IMR-90 (cell line): Measurements from ENCODE around the gene SNRPD2. TPM values are rescaled to one million over a fixed set of nuclear protein-coding genes. Genes with fewer than 3 reads are reported as not detected.

Source experiments
- ATAC-seq: fragments of 200-7000 bp; cut with Tn5 transposase; 2 replicates; pipeline ENCODE4 v1.9.1; 2020; ENCODE audit warnings: low read depth, mild to moderate bottlenecking, moderate library complexity
- BruUV-seq: library from RNA; stranded (reverse); fragments of 400-500 nt; replicated peaks from 2 replicates; lab custom pipeline; 2021; lab: Mats Ljungman, UMichigan
- CTCF ChIA-PET: fragments of 300-600 bp; formaldehyde crosslinking; extraction: SDS; loops from one replicate; lab custom pipeline; 2021; ENCODE audit warnings: antibody characterized with exemption; lab: Yijun Ruan, JAX
- POLR2A ChIA-PET: fragments of 300-600 bp; sonication (Branson Sonifier 250); formaldehyde crosslinking; loops from one replicate; lab custom pipeline; 2022; ENCODE audit warnings: antibody characterized with exemption; ENCODE audit not compliant: unreplicated experiment; lab: Charles Lee
- DNase-seq: peaks from one replicate; pipeline ENCODE4 v3.0.0; 2013
- H2AFZ ChIP-seq: replicated peaks from 2 replicates; pipeline ENCODE3; 2013; ENCODE audit warnings: low read length, mild to moderate bottlenecking; ENCODE audit not compliant: poor library complexity
- H2AK5ac ChIP-seq: 2 replicates; pipeline ENCODE4 v1.6.1; 2013; ENCODE audit warnings: low read depth, low read length, inconsistent platforms
- H2AK9ac ChIP-seq: replicated peaks from 2 replicates; pipeline ENCODE3; 2013; ENCODE audit warnings: mild to moderate bottlenecking, low read depth, low read length, moderate library complexity; ENCODE audit not compliant: poor library complexity
- H2BK120ac ChIP-seq: 2 replicates; pipeline ENCODE4 v1.6.1; 2013; ENCODE audit warnings: low read depth, low read length, inconsistent platforms
- H2BK15ac ChIP-seq: 3 replicates; pipeline ENCODE4 v1.6.1; 2013; ENCODE audit warnings: low read depth, low read length, inconsistent platforms
- H2BK20ac ChIP-seq: 2 replicates; pipeline ENCODE4 v1.6.1; 2013; ENCODE audit warnings: low read depth, mild to moderate bottlenecking, inconsistent platforms, low read length, moderate library complexity
- H2BK5ac ChIP-seq: 2 replicates; pipeline ENCODE4 v1.6.1; 2013; ENCODE audit warnings: mild to moderate bottlenecking, low read depth, low read length, inconsistent platforms; ENCODE audit not compliant: poor library complexity, severe bottlenecking
- H3K14ac ChIP-seq: replicated peaks from 2 replicates; pipeline ENCODE4 v1.6.1; 2013; ENCODE audit warnings: low read depth, low read length, inconsistent platforms
- H3K18ac ChIP-seq: 2 replicates; pipeline ENCODE4 v1.6.1; 2013; ENCODE audit warnings: low read depth, low read length, control low read depth
- H3K23ac ChIP-seq: 2 replicates; pipeline ENCODE4 v1.6.1; 2013; ENCODE audit warnings: low read depth, low read length, inconsistent platforms
- H3K27ac ChIP-seq: 2 replicates; pipeline ENCODE4 v1.5.1; 2013; ENCODE audit warnings: mild to moderate bottlenecking, control low read depth, low read length; ENCODE audit not compliant: insufficient read depth
- H3K27me3 ChIP-seq: 2 replicates; pipeline ENCODE4 v1.6.1; 2013; ENCODE audit warnings: low read length; ENCODE audit not compliant: control insufficient read depth, insufficient read depth
- H3K36me3 ChIP-seq: 2 replicates; pipeline ENCODE4 v1.6.1; 2013; ENCODE audit warnings: low read length, mixed read lengths; ENCODE audit not compliant: control insufficient read depth, insufficient read depth
- H3K4ac ChIP-seq: 2 replicates; pipeline ENCODE4 v1.6.1; 2013; ENCODE audit warnings: low read depth, low read length, inconsistent platforms
- H3K4me1 ChIP-seq: 2 replicates; pipeline ENCODE4 v1.6.1; 2013; ENCODE audit warnings: low read length, mixed read lengths; ENCODE audit not compliant: control insufficient read depth, insufficient read depth
- H3K4me2 ChIP-seq: 2 replicates; pipeline ENCODE4 v1.6.1; 2013; ENCODE audit warnings: low read depth, mild to moderate bottlenecking, control low read depth, low read length, moderate library complexity
- H3K4me3 ChIP-seq: 2 replicates; pipeline ENCODE4 v1.5.1; 2013; ENCODE audit warnings: low read depth, mild to moderate bottlenecking, control low read depth, low read length, moderate library complexity; ENCODE audit not compliant: insufficient read depth
- H3K56ac ChIP-seq: 2 replicates; pipeline ENCODE4 v1.6.1; 2013; ENCODE audit warnings: low read length, inconsistent platforms; ENCODE audit not compliant: insufficient read depth; ENCODE audit errors: extremely low read depth
- H3K79me1 ChIP-seq, 2 experiments: 2 replicates each; pipeline ENCODE4 v1.6.1; 2013; ENCODE audit warnings: low read length in 2 of 2, inconsistent platforms in 1 of 2, low read depth in 1 of 2
- H3K9ac ChIP-seq: 2 replicates; pipeline ENCODE4 v1.6.1; 2013; ENCODE audit warnings: low read depth, low read length, control low read depth
- H3K9me1 ChIP-seq: 2 replicates; pipeline ENCODE4 v1.6.1; 2013; ENCODE audit warnings: low read length, inconsistent platforms; ENCODE audit not compliant: insufficient read depth
- H3K9me3 ChIP-seq: 2 replicates; pipeline ENCODE4 v1.6.1; 2013; ENCODE audit warnings: low read length; ENCODE audit not compliant: control insufficient read depth, insufficient read depth
- H4K20me1 ChIP-seq: 2 replicates; pipeline ENCODE4 v1.6.1; 2013; ENCODE audit warnings: low read length, inconsistent platforms; ENCODE audit not compliant: insufficient read depth
- H4K5ac ChIP-seq: 2 replicates; pipeline ENCODE4 v1.6.1; 2013; ENCODE audit warnings: mild to moderate bottlenecking, low read depth, low read length, control low read depth
- H4K8ac ChIP-seq, 2 experiments: 2 replicates each; pipeline ENCODE4 v1.6.1; 2013; ENCODE audit warnings: low read depth in 2 of 2, low read length in 2 of 2, control low read depth in 1 of 2, inconsistent platforms in 1 of 2
- H4K91ac ChIP-seq: 2 replicates; pipeline ENCODE4 v1.6.1; 2013; ENCODE audit warnings: low read depth, low read length, inconsistent platforms; ENCODE audit not compliant: insufficient read depth
- CEBPB ChIP-seq: IDR thresholded peaks from 2 replicates; pipeline ENCODE4 v1.6.1; 2012; ENCODE audit warnings: low read depth, low read length, improper control_type of control experiment
- MAFK ChIP-seq: IDR thresholded peaks from 2 replicates; pipeline ENCODE4 v1.6.1; 2012; ENCODE audit warnings: low read depth, low read length, improper control_type of control experiment
- NFE2L2 ChIP-seq: fragments of 150-350 bp; IDR thresholded peaks from 2 replicates; pipeline ENCODE4 v1.6.1; 2016; ENCODE audit warnings: low read depth, mild to moderate bottlenecking, low read length
- RFX5 ChIP-seq: IDR thresholded peaks from 2 replicates; pipeline ENCODE4 v1.8.0; 2012; ENCODE audit warnings: low read depth, mild to moderate bottlenecking, low read length, moderate library complexity
- SMC3 ChIP-seq: fragments of 150-350 bp; IDR thresholded peaks from 2 replicates; pipeline ENCODE4 v1.6.1; 2016; ENCODE audit warnings: low read depth, mild to moderate bottlenecking, antibody characterized with exemption, low read length, moderate library complexity
- WGBS, 2 experiments: methylation state at CpG; one replicate each; pipeline versions ENCODE4 v1.1.5 to v1.1.7; 2013; ENCODE audit warnings: missing lambda C conversion rate in 2 of 2; ENCODE audit not compliant: insufficient read length in 1 of 2; ENCODE audit errors: extremely low coverage in 2 of 2; 5-methylcytosine and 5-hydroxymethylcytosine counted together
- dilution Hi-C: fragments of 300-500 bp; cut with HindIII; formaldehyde crosslinking; loops from one replicate; pipeline ENCODE4 v1.14.3; 2018; ENCODE audit warnings: low sequenced_read_pairs; ENCODE audit not compliant: unreplicated experiment
- in situ Hi-C: fragments of 300-500 bp; cut with MboI; formaldehyde crosslinking; loops from 3 replicates; pipeline ENCODE4 v1.14.3; 2019; ENCODE audit warnings: low sequenced_read_pairs, inconsistent platforms, mixed read lengths
- intact Hi-C: fragments of 100-400 bp; cut with micrococcal nuclease; formaldehyde crosslinking; loops from 2 replicates; pipeline ENCODE4 v1.10.0; 2022
- polyA plus RNA-seq, 3 experiments: library from polyadenylated mRNA; depleted of rRNA; stranded (reverse); fragments of >200 nt; gene quantifications; 2 replicates each; pipeline ENCODE4 v1.2.3, GENCODE V29; 2012; ENCODE audit warnings: low replicate concordance in 1 of 3
- total RNA-seq: library from RNA; depleted of rRNA; stranded (reverse); fragments of >200 nt; gene quantifications from 2 replicates; pipeline ENCODE4 v1.2.3, GENCODE V29; 2012
- TF ChIP-seq, protein P1 (sequence below): fragments of 150-350 bp; IDR thresholded peaks from 2 replicates; pipeline ENCODE4 v1.6.1; 2017; ENCODE audit warnings: mild to moderate bottlenecking, antibody characterized with exemption, low read length, low read depth

Gene SNRPD2
- total and polyA plus RNA-seq, 2 of the 4 experiments (the other 2 are of a cell fraction): 587 to 877 TPM

DNA sequence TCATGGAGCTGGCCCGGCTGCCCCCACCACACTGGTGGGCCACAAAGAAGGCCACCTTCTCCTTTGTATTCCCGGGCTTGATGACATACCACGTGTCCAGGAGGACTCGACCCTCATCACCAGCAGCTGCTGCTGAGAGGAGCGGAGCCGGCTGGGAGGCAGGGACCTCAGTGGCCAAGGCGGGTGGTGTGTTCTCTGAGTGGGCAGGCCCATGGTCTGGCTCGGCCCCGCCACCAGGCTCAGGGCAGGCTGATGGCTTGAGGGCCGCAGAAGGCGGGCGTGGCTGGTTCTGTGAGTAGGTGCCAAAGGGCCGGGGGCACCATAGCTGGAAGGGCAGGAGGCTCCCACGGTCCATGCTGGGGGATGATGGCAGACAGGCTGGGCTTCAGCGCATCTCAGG is 21.4 kb upstream of the SNRPD2 start:
- H3K4me2 ChIP-seq: no peak overlapping the region
- H3K36me3 ChIP-seq: peaks cover 20% of the 10 kb centered on the region
- H3K4me3 ChIP-seq: no peak overlapping the region
- peaks cover 6% of the 10 kb centered on the region for H3K4me1 ChIP-seq
- ChIA-PET POLR2A (no interaction called here), CTCF (no interaction called here)
- no peak overlapping the region for H2AK9ac ChIP-seq
- H2BK20ac ChIP-seq: no peak overlapping the region
- H3K9me1 ChIP-seq: no peaks in the 10 kb centered on the region
- no peak overlapping the region for H4K8ac ChIP-seq
- no peaks in the 10 kb centered on the region for H3K27me3 ChIP-seq
- H3K23ac ChIP-seq: no peak overlapping the region
- no peak overlapping the region for H2BK120ac ChIP-seq
- DNase-seq (no peak), ATAC-seq (no peak)
- no peak overlapping the region for H3K14ac ChIP-seq
- H3K9me3 ChIP-seq: no peaks in the 10 kb centered on the region
- in situ Hi-C loops (no loop called here), dilution Hi-C loops (no loop called here), intact Hi-C loops (no loop called here)
- no peak overlapping the region for H3K18ac ChIP-seq
- H3K27ac ChIP-seq: no peak overlapping the region
- no peak overlapping the region for H4K5ac ChIP-seq
- TF ChIP-seq NFE2L2: no peak
- no peak for TF ChIP-seq RFX5
- no peak for TF ChIP-seq MAFK
- TF ChIP-seq, protein P1, sequence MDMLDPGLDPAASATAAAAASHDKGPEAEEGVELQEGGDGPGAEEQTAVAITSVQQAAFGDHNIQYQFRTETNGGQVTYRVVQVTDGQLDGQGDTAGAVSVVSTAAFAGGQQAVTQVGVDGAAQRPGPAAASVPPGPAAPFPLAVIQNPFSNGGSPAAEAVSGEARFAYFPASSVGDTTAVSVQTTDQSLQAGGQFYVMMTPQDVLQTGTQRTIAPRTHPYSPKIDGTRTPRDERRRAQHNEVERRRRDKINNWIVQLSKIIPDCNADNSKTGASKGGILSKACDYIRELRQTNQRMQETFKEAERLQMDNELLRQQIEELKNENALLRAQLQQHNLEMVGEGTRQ: no peak
- no peak for TF ChIP-seq CEBPB
- TF ChIP-seq SMC3: no peak
- H3K79me1 ChIP-seq: peaks cover 29 to 66% of the 10 kb centered on the region in 2 experiments
- no TSS peak for BruUV-seq
- no peak overlapping the region for H3K9ac ChIP-seq
- H2BK5ac ChIP-seq: no peak overlapping the region
- no peak overlapping the region for H3K4ac ChIP-seq
- WGBS, 2 experiments: 95% methylated on average over 4 of the region's 15 CpGs; no CpG with 5 or more reads in 1 of the 2 experiments
- H2AFZ ChIP-seq: no peak overlapping the region
- H4K91ac ChIP-seq: no peak overlapping the region
- no peak overlapping the region for H2AK5ac ChIP-seq
- H3K56ac ChIP-seq: no peak overlapping the region
- H4K20me1 ChIP-seq: no peaks in the 10 kb centered on the region
- no peak overlapping the region for H2BK15ac ChIP-seq
